GM12874 (cell line): ENCODE measurements around the gene KAT2B.

ENCODE experiments used
- TF ChIP-seq, protein P1 (sequence below): IDR thresholded peaks from 2 replicates; pipeline ENCODE4 v1.5.1; 2011; ENCODE audit warnings: low read depth, mild to moderate bottlenecking, control low read depth, low read length, moderate library complexity; ENCODE audit not compliant: insufficient read depth

The KAT2B gene

DNA sequence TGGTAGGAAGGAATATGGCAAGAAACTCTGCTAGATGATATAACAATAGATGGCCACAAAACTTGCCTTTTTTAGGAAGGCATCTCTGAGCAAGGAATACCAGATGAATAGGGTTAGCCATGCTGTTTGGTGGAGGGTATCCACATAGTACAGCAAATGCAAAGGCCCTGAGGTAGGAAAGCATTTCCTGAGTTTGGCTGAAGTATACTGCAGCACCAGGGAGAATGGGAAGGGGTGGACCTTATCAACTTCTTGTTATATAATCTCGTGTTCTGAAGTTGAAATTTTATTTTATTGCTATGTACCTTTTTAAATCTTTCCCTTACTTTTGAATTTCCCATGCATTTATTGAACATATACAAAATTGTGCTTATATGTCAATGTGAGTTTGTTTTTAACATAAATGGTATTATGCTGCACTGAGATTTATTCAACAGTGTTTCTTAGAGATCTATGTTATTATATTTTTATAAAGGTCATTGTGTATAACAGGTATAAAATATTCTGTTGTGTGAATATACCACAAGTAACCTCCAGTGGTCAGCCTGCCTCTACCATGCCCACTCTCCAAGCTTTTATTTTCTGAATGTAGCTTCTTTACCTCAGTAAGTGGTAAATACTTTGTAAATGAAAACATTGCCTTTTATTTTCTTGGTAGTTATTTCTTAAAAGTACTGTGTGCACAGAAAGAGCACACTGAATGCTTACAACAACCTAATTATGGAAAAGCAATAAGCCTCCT, 2.8 kb upstream of the KAT2B start:
- TF ChIP-seq, protein P1, sequence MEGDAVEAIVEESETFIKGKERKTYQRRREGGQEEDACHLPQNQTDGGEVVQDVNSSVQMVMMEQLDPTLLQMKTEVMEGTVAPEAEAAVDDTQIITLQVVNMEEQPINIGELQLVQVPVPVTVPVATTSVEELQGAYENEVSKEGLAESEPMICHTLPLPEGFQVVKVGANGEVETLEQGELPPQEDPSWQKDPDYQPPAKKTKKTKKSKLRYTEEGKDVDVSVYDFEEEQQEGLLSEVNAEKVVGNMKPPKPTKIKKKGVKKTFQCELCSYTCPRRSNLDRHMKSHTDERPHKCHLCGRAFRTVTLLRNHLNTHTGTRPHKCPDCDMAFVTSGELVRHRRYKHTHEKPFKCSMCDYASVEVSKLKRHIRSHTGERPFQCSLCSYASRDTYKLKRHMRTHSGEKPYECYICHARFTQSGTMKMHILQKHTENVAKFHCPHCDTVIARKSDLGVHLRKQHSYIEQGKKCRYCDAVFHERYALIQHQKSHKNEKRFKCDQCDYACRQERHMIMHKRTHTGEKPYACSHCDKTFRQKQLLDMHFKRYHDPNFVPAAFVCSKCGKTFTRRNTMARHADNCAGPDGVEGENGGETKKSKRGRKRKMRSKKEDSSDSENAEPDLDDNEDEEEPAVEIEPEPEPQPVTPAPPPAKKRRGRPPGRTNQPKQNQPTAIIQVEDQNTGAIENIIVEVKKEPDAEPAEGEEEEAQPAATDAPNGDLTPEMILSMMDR = no peak

DNA sequence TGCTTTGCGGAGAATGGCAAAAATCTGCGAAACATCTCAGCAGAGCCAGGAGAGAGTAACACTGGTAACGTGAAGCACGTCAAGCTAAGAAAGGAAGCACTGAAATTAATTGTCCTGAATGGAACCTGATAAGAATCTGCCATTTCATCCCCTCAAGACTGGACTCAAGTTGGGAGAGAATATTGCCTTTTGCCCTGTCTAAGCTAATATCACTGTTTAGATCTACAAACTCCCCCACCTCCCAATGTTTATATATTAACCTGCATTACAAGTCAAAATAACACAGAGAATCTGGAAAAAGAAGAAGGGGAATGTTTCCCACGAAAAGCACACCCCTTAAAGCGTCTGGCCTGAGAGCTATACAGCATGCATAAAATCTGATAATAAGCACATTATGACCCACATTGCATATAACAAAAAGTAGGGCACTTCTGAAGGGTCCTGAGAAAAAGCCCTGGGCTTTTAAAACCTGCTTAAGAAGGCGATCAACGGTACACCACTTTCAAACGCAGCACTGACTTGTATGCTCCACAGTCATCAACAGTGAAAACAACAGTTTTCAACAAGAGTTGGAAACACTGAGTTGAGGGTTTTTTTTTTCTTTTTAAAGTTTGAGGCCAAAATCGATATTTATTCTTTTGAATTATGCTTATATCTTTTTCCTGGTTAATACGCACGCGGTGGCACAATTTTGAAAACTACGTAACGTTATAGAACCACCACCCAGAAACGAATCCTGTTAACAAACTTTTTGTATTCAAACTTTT, 1.4 kb upstream of the KAT2B start:
- TF ChIP-seq, protein P1 = no peak

DNA sequence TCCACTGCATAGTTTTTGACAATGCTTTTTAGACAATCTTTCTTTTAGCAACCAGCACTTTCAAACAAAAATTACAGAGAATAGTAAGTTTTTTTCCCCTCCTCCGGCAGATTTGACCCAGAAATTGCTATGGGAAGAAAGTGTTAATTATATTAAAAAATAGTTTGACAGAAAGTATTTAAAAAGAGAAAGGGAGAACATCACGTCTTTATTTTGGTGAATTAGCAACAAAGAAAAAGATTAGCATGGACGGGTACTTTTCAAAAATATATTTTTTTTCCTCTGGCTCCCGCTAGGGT, 831 bp upstream of the KAT2B start:
- TF ChIP-seq, protein P1 = no peak

DNA sequence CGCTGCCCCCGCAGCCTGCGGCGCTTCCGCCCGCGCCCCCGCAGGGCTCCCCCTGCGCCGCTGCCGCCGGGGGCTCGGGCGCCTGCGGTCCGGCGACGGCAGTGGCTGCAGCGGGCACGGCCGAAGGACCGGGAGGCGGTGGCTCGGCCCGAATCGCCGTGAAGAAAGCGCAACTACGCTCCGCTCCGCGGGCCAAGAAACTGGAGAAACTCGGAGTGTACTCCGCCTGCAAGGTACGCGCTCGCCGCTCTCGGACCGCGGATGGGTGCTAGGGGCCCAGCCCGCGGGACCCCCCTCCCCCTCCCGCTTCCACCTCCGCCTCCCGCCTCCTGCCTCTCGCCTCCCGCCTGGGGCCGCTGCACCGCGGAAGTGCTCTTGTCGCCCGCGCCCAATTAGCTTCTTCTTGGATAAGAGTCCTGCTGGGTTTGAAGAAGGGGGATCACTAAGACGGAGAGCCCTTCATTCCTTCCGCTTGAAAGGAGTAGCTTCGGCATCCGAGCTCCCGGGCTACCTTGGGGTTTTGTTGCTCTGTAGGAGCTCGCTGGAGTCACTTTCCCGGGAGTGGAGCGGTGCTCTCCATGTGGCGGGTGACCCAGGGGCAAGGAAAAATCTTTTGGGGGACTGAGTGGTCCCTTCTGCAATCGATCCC, 426 bp downstream of the KAT2B start:
- TF ChIP-seq, protein P1 = no peak

DNA sequence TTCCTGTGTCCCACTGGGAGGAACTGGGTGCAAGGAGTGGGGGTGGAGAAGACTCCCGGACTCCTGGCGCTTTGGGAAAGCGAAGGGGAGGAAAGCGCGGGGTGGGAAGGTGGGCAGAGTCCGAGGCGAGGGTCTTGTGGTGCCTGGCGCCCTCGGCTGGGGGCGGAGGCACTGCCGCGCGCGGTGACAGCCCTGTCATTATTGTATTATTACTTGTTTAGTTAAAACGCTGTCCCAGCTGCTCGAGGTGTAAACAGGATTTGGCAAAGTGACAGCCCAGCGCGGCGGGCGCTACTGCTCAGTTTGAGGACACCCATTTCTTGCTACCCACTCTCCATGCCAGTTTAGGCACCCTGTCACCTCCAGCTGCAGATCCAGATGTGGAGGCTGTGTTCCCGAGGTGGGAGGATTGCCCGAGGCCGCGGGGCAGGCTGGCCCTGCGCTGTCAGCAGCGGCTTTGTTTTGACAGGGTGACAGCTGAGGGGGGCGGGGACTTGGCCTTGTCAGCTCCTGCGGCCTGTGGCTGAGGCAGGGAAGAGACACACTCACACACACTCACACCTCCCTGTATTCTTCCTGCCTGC, 1.0 kb downstream of the KAT2B start:
- TF ChIP-seq, protein P1 = no peak

DNA sequence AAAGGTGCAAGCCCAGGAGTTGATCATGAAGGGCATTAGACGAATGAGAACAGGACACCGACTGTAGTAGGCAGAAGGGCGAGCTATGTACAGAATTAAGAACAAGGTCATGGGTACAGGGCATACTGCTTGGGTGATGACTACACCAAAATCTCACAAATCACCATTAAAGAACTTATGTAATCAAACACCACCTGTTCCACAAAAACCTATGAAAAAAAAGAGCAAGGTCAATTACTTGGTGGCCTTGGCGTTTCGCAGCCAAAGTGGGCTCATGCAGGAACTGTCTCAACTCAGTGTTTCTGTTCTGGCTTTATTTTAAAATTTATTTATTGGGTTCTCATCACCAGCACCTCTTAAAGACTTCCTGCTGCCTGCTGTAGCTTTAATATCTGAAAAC, 2.1 kb downstream of the KAT2B start:
- TF ChIP-seq, protein P1 = no peak

DNA sequence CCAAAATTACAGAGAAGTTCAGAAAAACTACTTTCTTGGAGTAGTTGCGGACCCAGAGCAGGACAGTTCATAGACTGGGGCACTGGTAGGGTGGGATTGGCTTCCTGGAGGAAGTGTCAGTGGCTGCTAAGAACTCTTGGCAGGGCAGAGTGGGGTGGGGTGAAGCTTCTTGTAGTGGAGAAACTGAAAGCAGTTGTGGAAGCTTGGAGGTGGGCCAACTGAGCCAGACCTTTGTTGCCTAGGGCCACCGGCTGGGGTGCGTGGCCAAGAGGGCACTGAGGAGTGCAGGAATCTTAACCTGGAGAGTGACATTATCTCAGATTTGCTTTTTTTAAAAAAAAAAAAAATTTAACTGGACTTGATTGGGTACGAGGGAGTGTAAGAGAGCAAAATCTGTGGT, 3.1 kb downstream of the KAT2B start:
- TF ChIP-seq, protein P1 = no peak
